K562 (cell line): Measurements from ENCODE around the gene PDE8B. TPM values are rescaled to one million over a fixed set of nuclear protein-coding genes. Genes with fewer than 3 reads are reported as not detected.
A peak's percentile ranks its signal among the peaks of the same experiment; 100 is the strongest.

ENCODE experiments used
- ARID4B ChIP-seq: sonication (generic); formaldehyde crosslinking; IDR thresholded peaks from 2 replicates; pipeline ENCODE4 v1.8.0; 2022; ENCODE audit warnings: mild to moderate bottlenecking, missing genetic modification reagents
- BCLAF1 ChIP-seq, 2 experiments: fragments of 450-650 bp in 1 of 2; IDR thresholded peaks; 2 replicates each; pipeline ENCODE4 v1.6.1; 2011 to 2017; ENCODE audit warnings: low read depth in 2 of 2, antibody characterized with exemption in 1 of 2, borderline replicate concordance in 1 of 2, low read length in 1 of 2, mild to moderate bottlenecking in 1 of 2, mixed read lengths in 1 of 2; ENCODE audit not compliant: control insufficient read depth in 1 of 2
- KLF1 ChIP-seq: fragments of 450-650 bp; IDR thresholded peaks from 2 replicates; pipeline ENCODE4 v1.6.1; 2016; ENCODE audit warnings: missing genetic modification characterization, missing compliant biosample characterization
- NFATC3 ChIP-seq: fragments of 450-650 bp; IDR thresholded peaks from 2 replicates; pipeline ENCODE4 v1.6.1; 2017; ENCODE audit warnings: mild to moderate bottlenecking
- SMARCA4 ChIP-seq: fragments of 450-650 bp; IDR thresholded peaks from 2 replicates; pipeline ENCODE4 v1.6.1; 2016
- SRSF7 ChIP-seq: fragments of 200-400 bp; formaldehyde crosslinking; optimal IDR thresholded peaks from 2 replicates; pipeline ENCODE3; 2017; ENCODE audit warnings: mild to moderate bottlenecking, low read depth, low read length
- TCF3 ChIP-seq: sonication (generic); formaldehyde crosslinking; IDR thresholded peaks from 2 replicates; pipeline ENCODE4 v1.4.0; 2020; ENCODE audit warnings: mild to moderate bottlenecking, missing genetic modification reagents
- ZEB2 ChIP-seq: fragments of 450-650 bp; IDR thresholded peaks from 2 replicates; pipeline ENCODE4 v1.6.1; 2016
- ZNF318 ChIP-seq, 2 experiments: fragments of 450-650 bp; IDR thresholded peaks; 2 replicates each; pipeline ENCODE4 v1.6.1; 2016; ENCODE audit warnings: mild to moderate bottlenecking in 2 of 2, borderline replicate concordance in 1 of 2, low read depth in 1 of 2, moderate library complexity in 1 of 2
- ZNF408 ChIP-seq: fragments of 250-450 bp; sonication (Bioruptor Pico); IDR thresholded peaks from 2 replicates; pipeline ENCODE4 v1.4.0; 2020; ENCODE audit warnings: low read depth, mild to moderate bottlenecking, moderate library complexity
- polyA plus RNA-seq, 8 experiments: library from polyadenylated mRNA; depleted of rRNA in 4 of 8; stranded (reverse) in 5 of 8; unstranded in 3 of 8; fragments of >200 nt; fragmentation: Nextera tagmentation in 2 of 8; fragmentation: Illumina TruSeq in 1 of 8; extraction: Ambion mirVana in 2 of 8; extraction: Trizol in 1 of 8; gene quantifications; 2 replicates each; pipeline versions ENCODE4 v1.2.1 to v1.2.3, GENCODE V29; 2011 to 2014; ENCODE audit warnings: inconsistent platforms in 1 of 8, missing spikeins in 1 of 8
- total RNA-seq, 7 experiments: library from RNA; depleted of rRNA in 6 of 7; stranded (reverse); fragments of >200 nt in 6 of 7; fragmentation: Illumina TruSeq in 2 of 7; extraction: Trizol in 2 of 7; gene quantifications; 2 replicates each; pipeline versions ENCODE4 v1.2.1 to v1.2.3, GENCODE V29; 2011 to 2021; ENCODE audit warnings: low replicate concordance in 1 of 7

Gene PDE8B
- total and polyA plus RNA-seq, 9 of the 15 experiments (the other 6 are each of a cell fraction or from before 2014, with no cell fraction given): 0.15 to 0.28 TPM; not detected in 7

GRCh38 chr5:77224672-77225355 is 14.3 kb downstream of the PDE8B start (continued):
- no peak for TF ChIP-seq ZNF318 (IDR thresholded peaks at IDR 0.05; ENCODE audit: borderline replicate concordance in 1 of 2, low read depth in 1 of 2)
- TF ChIP-seq BCLAF1 (IDR thresholded peaks at IDR 0.05; ENCODE audit: borderline replicate concordance in 1 of 2, control insufficient read depth in 1 of 2, low read depth in 2 of 2, low read length in 1 of 2): no peak
- no peak for TF ChIP-seq ARID4B (CRISPR knock-in tag)
- TF ChIP-seq ZNF408: no peak
- TF ChIP-seq SRSF7: no peak
- peak; percentile 15; the same call in 1 of the 2 replicates for TF ChIP-seq SMARCA4
- TF ChIP-seq TCF3: peak; percentile 48
- no peak for TF ChIP-seq KLF1 (tag)
- TF ChIP-seq NFATC3: no peak
- TF ChIP-seq ZEB2: peak; percentile 20; the same call in 1 of the 2 replicates
